ENCODE measurements around the gene HOXD9.

DNA sequence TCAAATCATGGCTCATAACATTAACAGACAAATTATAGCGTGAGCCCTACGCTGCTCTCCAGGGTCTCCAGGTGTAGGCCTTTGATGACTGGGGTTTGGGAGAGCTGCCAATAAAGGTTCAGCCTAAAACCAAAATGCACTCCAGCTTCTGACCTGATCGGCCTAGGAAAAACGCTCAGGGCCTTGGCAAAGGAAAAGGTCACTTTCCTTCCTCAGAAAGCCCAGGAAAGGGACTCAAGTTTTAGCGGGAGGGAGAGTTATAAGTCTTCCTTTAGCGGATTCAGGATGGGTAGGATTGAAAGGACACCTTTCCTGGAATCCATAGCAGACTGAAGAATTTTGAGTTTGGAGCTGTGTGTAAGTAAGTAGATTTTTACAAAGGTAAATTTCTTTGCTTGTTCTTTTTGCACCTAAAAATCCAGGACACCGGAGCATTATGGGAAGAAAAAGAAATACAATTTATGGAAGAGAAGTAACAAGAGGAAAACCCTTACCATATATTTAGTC is 47.5 kb upstream of the HOXD9 start:
- peak; percentile 26 for TF ChIP-seq EZH2 (IDR thresholded peaks at IDR 0.05)
- TF ChIP-seq, protein P1, sequence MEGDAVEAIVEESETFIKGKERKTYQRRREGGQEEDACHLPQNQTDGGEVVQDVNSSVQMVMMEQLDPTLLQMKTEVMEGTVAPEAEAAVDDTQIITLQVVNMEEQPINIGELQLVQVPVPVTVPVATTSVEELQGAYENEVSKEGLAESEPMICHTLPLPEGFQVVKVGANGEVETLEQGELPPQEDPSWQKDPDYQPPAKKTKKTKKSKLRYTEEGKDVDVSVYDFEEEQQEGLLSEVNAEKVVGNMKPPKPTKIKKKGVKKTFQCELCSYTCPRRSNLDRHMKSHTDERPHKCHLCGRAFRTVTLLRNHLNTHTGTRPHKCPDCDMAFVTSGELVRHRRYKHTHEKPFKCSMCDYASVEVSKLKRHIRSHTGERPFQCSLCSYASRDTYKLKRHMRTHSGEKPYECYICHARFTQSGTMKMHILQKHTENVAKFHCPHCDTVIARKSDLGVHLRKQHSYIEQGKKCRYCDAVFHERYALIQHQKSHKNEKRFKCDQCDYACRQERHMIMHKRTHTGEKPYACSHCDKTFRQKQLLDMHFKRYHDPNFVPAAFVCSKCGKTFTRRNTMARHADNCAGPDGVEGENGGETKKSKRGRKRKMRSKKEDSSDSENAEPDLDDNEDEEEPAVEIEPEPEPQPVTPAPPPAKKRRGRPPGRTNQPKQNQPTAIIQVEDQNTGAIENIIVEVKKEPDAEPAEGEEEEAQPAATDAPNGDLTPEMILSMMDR (IDR thresholded peaks at IDR 0.05) = no peak

All from neural progenitor cell (in vitro differentiated cells).